ENCODE measurements around the gene SF1. TPM values are rescaled to one million over a fixed set of nuclear protein-coding genes. Genes with fewer than 3 reads are reported as not detected.

SF1 gene
- total and polyA plus RNA-seq, 9 of the 15 experiments (the other 6 are each of a cell fraction or from before 2014, with no cell fraction given), result 13.1 to 334 (median 111) TPM

DNA sequence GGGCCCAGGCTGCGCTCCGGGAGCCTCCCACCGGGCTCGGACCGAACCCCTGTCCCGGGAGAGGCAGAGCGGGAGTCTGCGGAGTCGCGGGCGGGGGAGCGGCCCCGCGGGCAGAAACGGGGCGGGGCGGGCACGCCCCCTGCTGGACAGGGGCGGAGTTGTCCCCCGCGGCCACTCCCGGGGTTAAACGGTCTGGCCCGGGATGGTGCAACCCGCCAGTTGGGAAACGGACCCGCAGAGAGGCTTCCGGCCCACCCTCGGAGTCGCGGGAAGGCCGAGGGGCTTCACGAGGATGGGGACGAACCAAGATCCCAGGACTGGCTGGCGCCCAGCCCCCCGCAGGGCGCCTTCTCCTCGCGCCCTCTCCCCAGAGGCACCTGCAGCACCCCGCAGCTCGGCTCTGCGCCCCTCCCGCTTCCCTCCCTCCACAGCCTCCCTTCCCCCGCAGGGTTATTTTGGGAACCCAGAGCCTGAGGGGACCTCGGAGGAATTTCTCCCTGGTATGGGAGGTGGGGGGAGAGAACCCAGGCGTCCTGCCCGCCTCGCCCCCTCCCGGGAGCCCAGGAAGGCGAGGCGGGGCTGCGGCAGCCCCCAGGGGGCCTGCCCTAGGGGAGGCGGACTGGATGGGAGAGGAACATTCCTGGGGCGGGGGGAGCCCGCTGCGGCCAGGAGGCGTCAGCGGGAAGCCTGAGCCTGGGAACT lies 35.3 kb downstream of the SF1 start (continued):
- TF ChIP-seq, protein P1, sequence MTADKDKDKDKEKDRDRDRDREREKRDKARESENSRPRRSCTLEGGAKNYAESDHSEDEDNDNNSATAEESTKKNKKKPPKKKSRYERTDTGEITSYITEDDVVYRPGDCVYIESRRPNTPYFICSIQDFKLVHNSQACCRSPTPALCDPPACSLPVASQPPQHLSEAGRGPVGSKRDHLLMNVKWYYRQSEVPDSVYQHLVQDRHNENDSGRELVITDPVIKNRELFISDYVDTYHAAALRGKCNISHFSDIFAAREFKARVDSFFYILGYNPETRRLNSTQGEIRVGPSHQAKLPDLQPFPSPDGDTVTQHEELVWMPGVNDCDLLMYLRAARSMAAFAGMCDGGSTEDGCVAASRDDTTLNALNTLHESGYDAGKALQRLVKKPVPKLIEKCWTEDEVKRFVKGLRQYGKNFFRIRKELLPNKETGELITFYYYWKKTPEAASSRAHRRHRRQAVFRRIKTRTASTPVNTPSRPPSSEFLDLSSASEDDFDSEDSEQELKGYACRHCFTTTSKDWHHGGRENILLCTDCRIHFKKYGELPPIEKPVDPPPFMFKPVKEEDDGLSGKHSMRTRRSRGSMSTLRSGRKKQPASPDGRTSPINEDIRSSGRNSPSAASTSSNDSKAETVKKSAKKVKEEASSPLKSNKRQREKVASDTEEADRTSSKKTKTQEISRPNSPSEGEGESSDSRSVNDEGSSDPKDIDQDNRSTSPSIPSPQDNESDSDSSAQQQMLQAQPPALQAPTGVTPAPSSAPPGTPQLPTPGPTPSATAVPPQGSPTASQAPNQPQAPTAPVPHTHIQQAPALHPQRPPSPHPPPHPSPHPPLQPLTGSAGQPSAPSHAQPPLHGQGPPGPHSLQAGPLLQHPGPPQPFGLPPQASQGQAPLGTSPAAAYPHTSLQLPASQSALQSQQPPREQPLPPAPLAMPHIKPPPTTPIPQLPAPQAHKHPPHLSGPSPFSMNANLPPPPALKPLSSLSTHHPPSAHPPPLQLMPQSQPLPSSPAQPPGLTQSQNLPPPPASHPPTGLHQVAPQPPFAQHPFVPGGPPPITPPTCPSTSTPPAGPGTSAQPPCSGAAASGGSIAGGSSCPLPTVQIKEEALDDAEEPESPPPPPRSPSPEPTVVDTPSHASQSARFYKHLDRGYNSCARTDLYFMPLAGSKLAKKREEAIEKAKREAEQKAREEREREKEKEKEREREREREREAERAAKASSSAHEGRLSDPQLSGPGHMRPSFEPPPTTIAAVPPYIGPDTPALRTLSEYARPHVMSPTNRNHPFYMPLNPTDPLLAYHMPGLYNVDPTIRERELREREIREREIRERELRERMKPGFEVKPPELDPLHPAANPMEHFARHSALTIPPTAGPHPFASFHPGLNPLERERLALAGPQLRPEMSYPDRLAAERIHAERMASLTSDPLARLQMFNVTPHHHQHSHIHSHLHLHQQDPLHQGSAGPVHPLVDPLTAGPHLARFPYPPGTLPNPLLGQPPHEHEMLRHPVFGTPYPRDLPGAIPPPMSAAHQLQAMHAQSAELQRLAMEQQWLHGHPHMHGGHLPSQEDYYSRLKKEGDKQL (CRISPR knock-in tag; IDR thresholded peaks at IDR 0.05; ENCODE audit: borderline replicate concordance), result no peak
- TF ChIP-seq POLR3A (IDR thresholded peaks at IDR 0.05; ENCODE audit: borderline replicate concordance, extremely low read depth, insufficient read depth, insufficient read length) (no peak), DMBX1 (CRISPR knock-in tag; IDR thresholded peaks at IDR 0.05; ENCODE audit: borderline replicate concordance) (no peak), KAT2B (IDR thresholded peaks at IDR 0.05; ENCODE audit: low read depth, low read length) (no peak), ZEB2 (IDR thresholded peaks at IDR 0.05) (0 out of 2 replicates have a peak, but pooled peaks have one; percentile 27), ZFPM2 (CRISPR knock-in tag; IDR thresholded peaks at IDR 0.05) (no peak), SETDB1 (IDR thresholded peaks at IDR 0.05; ENCODE audit: low read length) (no peak), SUPT5H (IDR thresholded peaks at IDR 0.05) (no peak), CBX2 (IDR thresholded peaks at IDR 0.05; ENCODE audit: insufficient read depth, low read length, poor library complexity, severe bottlenecking) (no peak), ZFX (CRISPR knock-in tag; IDR thresholded peaks at IDR 0.05) (no peak)
- TF ChIP-seq, protein P2, sequence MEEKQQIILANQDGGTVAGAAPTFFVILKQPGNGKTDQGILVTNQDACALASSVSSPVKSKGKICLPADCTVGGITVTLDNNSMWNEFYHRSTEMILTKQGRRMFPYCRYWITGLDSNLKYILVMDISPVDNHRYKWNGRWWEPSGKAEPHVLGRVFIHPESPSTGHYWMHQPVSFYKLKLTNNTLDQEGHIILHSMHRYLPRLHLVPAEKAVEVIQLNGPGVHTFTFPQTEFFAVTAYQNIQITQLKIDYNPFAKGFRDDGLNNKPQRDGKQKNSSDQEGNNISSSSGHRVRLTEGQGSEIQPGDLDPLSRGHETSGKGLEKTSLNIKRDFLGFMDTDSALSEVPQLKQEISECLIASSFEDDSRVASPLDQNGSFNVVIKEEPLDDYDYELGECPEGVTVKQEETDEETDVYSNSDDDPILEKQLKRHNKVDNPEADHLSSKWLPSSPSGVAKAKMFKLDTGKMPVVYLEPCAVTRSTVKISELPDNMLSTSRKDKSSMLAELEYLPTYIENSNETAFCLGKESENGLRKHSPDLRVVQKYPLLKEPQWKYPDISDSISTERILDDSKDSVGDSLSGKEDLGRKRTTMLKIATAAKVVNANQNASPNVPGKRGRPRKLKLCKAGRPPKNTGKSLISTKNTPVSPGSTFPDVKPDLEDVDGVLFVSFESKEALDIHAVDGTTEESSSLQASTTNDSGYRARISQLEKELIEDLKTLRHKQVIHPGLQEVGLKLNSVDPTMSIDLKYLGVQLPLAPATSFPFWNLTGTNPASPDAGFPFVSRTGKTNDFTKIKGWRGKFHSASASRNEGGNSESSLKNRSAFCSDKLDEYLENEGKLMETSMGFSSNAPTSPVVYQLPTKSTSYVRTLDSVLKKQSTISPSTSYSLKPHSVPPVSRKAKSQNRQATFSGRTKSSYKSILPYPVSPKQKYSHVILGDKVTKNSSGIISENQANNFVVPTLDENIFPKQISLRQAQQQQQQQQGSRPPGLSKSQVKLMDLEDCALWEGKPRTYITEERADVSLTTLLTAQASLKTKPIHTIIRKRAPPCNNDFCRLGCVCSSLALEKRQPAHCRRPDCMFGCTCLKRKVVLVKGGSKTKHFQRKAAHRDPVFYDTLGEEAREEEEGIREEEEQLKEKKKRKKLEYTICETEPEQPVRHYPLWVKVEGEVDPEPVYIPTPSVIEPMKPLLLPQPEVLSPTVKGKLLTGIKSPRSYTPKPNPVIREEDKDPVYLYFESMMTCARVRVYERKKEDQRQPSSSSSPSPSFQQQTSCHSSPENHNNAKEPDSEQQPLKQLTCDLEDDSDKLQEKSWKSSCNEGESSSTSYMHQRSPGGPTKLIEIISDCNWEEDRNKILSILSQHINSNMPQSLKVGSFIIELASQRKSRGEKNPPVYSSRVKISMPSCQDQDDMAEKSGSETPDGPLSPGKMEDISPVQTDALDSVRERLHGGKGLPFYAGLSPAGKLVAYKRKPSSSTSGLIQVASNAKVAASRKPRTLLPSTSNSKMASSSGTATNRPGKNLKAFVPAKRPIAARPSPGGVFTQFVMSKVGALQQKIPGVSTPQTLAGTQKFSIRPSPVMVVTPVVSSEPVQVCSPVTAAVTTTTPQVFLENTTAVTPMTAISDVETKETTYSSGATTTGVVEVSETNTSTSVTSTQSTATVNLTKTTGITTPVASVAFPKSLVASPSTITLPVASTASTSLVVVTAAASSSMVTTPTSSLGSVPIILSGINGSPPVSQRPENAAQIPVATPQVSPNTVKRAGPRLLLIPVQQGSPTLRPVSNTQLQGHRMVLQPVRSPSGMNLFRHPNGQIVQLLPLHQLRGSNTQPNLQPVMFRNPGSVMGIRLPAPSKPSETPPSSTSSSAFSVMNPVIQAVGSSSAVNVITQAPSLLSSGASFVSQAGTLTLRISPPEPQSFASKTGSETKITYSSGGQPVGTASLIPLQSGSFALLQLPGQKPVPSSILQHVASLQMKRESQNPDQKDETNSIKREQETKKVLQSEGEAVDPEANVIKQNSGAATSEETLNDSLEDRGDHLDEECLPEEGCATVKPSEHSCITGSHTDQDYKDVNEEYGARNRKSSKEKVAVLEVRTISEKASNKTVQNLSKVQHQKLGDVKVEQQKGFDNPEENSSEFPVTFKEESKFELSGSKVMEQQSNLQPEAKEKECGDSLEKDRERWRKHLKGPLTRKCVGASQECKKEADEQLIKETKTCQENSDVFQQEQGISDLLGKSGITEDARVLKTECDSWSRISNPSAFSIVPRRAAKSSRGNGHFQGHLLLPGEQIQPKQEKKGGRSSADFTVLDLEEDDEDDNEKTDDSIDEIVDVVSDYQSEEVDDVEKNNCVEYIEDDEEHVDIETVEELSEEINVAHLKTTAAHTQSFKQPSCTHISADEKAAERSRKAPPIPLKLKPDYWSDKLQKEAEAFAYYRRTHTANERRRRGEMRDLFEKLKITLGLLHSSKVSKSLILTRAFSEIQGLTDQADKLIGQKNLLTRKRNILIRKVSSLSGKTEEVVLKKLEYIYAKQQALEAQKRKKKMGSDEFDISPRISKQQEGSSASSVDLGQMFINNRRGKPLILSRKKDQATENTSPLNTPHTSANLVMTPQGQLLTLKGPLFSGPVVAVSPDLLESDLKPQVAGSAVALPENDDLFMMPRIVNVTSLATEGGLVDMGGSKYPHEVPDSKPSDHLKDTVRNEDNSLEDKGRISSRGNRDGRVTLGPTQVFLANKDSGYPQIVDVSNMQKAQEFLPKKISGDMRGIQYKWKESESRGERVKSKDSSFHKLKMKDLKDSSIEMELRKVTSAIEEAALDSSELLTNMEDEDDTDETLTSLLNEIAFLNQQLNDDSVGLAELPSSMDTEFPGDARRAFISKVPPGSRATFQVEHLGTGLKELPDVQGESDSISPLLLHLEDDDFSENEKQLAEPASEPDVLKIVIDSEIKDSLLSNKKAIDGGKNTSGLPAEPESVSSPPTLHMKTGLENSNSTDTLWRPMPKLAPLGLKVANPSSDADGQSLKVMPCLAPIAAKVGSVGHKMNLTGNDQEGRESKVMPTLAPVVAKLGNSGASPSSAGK (IDR thresholded peaks at IDR 0.05), result no peak

Measured in K562 (cell line).